Measurements from ENCODE around the gene YAP1.

The YAP1 gene

DNA sequence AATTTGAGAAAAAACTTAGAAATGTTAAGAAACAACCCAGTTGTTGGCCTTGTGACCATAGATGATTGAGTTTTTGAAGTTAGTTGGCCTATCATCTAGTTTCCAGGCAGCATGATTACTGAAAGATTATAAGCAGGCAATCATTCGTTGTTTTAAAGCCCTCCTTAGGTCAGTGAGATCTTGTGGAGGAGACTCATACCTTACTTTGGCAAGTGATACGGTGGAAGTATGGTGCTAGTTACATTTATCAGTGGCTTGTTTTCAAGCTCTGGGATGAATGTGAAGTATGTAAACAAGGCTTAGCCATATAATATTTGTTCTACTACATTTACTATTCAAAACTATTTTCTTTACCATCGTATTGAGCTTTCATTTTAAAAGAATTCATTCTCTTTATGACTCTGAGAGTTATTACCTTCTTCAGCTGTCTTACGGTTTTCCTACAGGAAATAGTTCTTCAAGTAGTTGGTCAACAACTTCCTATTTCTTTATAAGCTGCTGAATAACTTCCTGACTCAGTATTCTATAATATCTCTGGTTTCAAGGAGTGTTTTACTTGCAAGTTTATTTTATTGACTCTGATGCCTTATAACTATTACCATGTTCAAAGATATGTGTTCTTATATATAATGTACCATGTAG lies 7.3 kb downstream of the YAP1 start:
- no peak for DNase-seq

- DNase-seq = no peak
Measured at GRCh38 chr11:102118937-102119336, 8.7 kb downstream of the YAP1 start.

DNA sequence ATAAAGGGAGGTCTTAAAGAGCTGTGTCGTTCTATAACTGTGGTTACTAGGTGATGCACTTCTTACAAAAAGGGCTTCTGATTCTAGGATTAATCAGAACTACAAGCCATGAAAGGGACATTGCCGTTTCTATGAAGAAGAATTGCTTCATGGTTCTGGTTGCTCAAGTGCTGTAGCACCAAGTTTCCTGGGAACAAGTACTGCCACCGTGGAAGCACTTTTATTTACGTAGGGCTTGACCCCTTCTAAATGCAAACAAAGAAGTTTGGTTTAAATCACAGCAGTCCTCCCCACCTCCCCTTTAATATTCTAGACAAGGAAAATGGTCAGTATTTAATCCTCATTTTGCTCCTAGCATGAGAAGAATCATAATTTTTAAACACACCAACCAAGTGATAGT lies 9.8 kb downstream of the YAP1 start:
- DNase-seq = no peak

DNA sequence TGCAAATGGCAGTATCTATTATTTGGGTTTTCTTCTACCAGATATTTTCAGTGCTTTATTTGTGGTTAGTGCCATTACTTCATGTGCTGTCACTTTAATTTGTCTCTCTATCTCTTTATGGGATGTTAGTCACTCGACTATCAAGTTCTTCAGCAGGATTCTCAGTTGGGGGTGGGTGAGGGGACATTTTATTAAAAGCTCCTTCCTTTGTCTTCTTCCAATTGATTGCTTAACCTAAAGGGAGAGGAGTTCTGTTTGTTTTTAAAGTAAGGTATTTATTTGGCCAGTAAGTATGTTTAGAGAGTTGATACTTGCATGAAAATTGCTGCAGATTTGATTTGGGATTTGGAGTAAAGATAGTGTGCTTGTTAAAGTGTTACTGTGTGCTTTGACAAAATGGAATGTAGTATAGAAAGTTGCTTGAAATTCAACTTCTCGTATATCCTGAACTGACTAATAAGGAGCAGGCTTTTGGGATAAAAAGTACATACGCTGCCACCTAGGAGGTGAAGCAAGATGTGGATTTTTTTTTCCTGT lies 10.3 kb downstream of the YAP1 start:
- no peak for DNase-seq

DNA sequence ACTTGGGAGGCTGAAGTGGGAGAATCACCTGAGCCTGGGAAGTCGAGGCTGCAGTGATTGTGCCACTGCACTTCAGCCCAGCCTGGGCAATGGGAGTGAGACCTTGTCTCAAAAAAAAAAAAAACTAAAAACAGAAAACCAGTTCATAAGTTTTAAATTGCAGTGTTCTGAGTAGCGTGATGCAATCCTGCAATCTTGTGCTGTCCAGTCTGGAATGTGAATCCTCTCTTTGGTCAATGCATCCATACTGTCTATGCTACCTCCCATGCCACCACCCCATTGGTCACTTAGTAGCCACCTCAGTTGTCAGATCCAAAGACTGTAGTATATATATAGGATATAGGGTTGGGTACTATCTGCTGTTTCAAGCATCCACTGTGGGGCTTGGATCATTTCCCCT lies 11.1 kb downstream of the YAP1 start:
- DNase-seq = no peak

DNA sequence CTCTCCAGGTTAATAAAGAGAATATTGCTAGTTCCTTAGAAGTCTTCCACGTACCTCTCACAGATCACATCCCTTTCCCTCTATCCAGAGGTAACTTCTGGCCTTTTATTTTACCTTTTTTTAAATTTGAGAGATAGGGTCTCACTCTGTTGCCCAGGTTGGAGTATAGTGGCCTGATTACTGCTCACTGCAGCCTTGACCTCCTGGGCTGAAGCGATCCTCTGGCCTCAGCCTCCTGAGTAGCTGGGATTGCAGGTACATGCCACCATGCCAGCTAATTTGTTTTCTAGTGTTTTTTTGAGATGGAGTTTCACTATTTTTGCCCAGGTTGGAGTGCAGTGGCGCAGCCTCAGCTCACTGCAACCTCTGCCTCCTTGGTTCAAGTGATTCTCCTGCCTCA lies 24.4 kb downstream of the YAP1 start:
- DNase-seq = no peak

DNA sequence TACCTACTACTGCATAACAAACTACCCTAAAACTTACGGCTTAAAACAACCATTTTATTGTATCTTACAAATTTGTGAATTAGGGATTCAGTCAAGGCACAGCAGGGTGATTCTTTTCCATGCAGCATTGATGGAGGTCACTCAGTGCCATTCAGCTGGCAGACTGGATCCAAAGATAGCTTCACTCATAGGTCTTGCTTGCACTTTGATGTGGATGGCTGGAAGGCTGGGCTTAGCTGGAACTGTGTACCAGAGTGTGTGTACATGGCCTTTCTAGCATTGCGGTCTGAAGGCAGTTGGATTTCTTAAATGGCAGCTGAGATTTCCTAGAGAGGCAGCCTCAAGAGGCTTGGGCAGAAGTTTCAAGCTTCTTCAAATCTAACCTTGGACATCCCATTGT lies 25.0 kb downstream of the YAP1 start:
- no peak for DNase-seq

DNA sequence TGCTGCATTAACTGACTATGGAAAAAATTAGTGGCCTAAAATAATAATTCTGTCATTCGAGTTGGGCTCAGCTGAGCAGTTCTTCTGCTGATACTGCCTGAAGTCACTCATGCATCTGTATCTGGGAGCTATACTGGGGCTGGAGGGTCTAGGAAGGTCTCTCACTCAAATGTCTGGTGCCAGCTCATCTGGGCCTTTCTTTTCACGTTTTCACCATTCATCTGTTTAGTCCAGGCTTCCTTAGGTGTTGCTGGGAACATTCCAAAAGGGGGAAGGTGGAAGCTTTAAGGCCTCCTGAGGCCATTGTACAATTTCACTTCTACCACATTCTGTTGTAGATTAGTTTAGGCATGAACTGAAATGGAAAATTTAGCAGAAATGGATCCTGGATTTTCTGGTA lies 28.0 kb downstream of the YAP1 start:
- no peak for DNase-seq

GRCh38 chr11:102138670-102139069 lies 28.4 kb downstream of the YAP1 start:
- DNase-seq = no peak

- no peak for DNase-seq
Measured at GRCh38 chr11:102139081-102139498, 28.8 kb downstream of the YAP1 start.

- DNase-seq = no peak
Measured at GRCh38 chr11:102142333-102142732, 32.1 kb downstream of the YAP1 start.

- DNase-seq = no peak
Measured at GRCh38 chr11:102143867-102144266, 33.6 kb downstream of the YAP1 start.

- no peak for DNase-seq
Measured at GRCh38 chr11:102144357-102145355, 34.4 kb downstream of the YAP1 start.

DNA sequence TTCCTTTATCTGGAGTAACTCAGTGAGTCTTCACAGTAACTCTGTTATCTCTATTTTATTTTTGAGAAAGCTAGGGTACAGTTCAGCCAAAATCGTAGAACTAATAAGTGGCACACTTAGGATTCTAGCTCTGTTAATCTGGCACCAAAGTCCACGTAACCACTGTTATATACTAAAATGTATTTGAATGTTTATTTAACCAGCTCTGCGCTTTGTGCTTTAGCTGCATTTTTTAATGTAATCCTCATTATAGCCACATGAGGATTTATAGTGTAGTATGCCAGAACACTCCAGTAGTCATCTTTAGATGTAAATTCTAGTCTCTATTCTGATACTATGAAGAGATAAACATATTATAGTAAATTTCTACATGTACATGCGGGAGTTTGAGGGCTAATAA lies 36.8 kb downstream of the YAP1 start:
- DNase-seq = no peak

DNA sequence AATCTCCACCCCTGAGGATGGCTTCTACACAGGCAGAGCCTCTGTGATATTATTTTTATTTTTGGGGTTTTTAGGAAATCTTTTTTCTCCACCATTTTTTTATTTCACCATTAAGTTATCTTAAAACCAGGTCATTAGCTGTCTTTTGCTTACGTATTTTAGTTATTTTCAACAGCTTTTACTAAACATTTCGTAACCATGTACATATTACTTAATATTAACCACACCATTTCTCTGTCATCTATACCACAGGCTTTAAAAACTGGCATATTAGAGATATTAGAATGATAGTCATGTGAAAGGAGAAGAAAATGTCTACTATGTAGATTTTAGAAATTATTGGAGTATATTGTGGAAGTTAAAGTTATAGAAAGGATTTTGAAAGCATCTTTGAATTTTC lies 37.4 kb downstream of the YAP1 start:
- DNase-seq = no peak

DNA sequence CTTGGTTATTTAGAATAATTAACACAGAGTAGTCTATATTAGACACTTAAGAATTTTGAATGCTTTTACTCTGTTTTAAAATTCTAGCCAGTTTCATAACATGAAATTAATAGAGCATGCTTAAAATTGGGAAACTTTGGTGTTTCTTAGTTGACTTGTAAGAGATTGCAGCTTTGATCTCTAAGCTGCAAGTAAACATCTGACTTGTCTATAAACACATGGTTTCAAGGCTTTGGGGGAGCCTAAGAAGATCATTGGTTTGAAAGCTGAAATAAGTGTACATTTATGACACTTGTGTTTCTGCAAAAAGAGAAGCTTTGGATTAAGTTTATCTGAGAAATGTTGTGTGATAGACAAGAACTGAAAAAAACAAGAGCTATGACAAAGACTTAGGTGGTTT lies 37.8 kb downstream of the YAP1 start:
- no peak for DNase-seq

GRCh38 chr11:102151784-102152525 lies 41.7 kb downstream of the YAP1 start:
- DNase-seq = no peak

- no peak for DNase-seq
Measured at GRCh38 chr11:102153082-102153481, 42.8 kb downstream of the YAP1 start.

DNA sequence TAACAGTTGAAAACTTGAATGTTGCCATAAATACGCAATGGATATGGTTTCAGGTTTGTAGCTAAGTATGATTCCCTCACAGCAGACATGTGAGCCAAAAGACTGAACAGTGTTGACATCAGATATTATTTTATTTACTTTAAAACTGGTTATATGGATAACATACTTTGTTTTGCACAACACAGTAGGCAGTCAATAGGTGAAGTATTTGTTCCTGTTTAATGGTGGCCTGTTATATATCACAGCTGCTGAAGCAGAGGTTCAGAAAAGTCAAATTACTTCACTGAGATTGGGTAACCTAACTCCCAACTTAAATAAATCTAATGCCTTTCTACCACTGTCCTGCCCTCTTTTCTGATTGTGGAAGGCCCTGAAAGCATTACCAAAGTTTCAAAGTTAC lies 44.6 kb downstream of the YAP1 start:
- DNase-seq = no peak

GRCh38 chr11:102155676-102156075 lies 45.4 kb downstream of the YAP1 start:
- DNase-seq = no peak

GRCh38 chr11:102157219-102157618 lies 47.0 kb downstream of the YAP1 start:
- DNase-seq = no peak

DNA sequence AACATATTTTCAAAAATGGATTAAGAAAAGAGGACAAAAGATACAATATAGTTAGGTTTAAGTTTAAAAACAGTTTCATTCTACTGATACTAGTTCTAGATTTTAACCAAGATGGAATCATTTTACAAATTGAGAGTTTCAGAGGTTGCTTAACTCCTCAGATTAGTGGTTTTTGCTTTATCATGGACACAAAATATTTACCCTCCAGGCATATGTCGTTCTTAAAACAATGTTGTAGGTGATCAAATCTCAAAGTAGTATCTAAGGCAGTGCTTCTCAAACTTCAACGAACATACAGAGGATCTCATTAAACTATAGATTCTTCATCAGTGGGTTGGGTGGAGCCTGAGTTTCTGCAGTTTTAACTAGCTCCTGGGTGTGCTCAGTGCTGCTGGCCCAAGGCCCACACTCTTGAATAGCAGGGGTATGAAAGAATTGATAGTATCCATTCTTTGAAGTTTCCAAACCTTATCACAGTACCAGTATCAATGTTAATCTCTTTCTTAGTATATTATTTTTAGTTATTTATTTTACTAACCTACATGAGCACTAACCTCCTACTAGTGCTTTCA lies 48.0 kb downstream of the YAP1 start:
- no peak for DNase-seq

- DNase-seq = no peak
Measured at GRCh38 chr11:102163368-102163767, 53.1 kb downstream of the YAP1 start.
